Measurements from ENCODE around the gene DDX17. TPM values are rescaled to one million over a fixed set of nuclear protein-coding genes. Genes with fewer than 3 reads are reported as not detected.

Gene DDX17
- total RNA-seq, 8 experiments from 2014 or later, result 209 to 667 (median 286) TPM

DNA sequence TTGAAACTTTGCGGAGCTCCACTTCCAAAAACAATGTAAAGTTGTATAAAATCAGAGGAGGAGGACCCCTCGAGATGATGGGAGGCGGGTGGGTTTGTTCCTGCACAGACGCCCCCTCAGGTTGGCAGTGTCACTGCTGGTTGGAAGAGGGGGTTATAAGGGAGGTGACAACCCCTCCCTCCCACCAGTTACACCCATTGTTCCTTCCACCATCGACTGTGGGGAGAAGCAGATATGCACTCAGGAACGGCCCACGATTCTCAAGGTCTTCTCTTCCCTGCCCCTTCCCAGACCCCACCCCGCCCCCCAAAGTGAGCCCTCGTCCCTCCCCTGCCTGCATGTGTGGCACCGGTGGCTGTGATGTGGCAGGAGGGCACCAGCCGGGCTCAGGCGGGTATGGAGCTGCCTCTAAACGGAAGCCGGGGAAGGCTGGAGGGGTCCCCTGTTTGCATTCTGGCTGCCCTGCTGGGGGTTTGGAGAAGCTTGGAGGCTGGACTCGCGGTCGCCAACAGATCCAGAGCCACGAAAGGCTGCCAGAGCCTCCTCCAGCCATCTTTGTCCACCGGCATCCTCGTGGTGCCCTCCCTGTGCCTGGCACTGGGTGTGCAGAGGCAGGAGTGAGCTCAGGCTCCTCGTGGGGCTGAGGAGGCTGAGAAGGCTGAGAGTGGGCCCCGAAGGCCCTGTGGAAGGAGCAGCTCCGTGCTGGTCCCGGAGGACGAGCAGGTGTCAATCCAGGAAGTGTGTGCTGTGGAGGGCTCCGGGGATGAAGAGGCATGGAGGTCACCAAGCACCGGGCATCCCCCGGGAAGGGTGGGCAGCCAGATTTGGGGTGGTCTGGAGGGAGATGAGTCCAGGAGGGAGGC, 37.4 kb downstream of the DDX17 start:
- peak overlapping the region in 4 of 5 donors; percentile 11 to 37 (median 31) for H3K4me3 ChIP-seq
- in situ Hi-C loops (cut with MboI; ENCODE audit: low pct_unique_long_range_greater_than_20kb in 2 of 9, low sequenced_read_pairs in 9 of 9, unreplicated experiment in 9 of 9), result no loop called here
- no peak overlapping the region for H3K27ac ChIP-seq
- peaks cover 3 to 11% of the 10 kb centered on the region in 2 donors for H3K4me1 ChIP-seq (replicated peaks in 1 of 2)
- peak in 6 of 8 experiments; percentile 13 to 32 (median 18) for ATAC-seq (replicated peaks in 6 of 8)
- 0 to 96% (median 45%) methylated on average over 1 to 5 of the region's 28 CpGs; no CpG with 5 or more reads in 4 of the 10 experiments for WGBS, 10 experiments

DNA sequence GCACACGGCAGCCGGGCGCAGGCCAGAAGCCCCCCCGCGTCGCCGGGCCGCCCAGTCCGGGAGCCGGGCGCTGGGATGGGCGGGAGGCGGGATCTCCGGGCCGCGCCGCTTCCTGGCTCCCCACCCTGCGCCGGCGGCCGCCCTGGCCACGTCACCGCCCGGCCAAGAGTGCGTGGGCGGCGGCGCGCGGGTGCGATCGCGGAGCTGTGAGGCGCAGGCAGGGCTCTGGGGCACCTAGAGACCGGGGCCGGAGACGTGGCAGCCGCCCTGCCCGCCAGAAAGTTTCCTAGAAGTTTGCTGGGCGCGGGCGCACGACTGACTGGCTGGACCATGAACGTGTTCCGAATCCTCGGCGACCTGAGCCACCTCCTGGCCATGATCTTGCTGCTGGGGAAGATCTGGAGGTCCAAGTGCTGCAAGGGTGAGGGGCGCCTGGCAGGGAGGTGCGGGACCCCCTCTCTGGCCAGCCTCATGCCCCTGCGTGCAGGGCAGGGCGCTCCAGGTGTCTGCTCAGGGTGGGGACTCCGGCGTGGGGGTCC, 38.1 kb downstream of the DDX17 start, which contains the start of gene KDELR3:
Gene KDELR3 (plus strand): TSS at position 193 of the 539 bp plus-strand sequence. CDS start 138 bp downstream, at position 331.
- peak within 1 kb of the TSS in 4 of 5 donors; percentile 11 to 37 (median 31) for H3K4me3 ChIP-seq
- no peak within 1 kb of the TSS for H3K27ac ChIP-seq
- ATAC-seq (replicated peaks in 6 of 8), result peak; percentile 65 to 96 (median 75)
- peaks cover 10 to 18% of the 10 kb centered on the region in 2 donors for H3K4me1 ChIP-seq (replicated peaks in 1 of 2)
- WGBS, 10 experiments, result 0 to 45% (median 4%) methylated on average over 2 to 15 of the region's 53 CpGs; no CpG with 5 or more reads in 4 of the 10 experiments
- in situ Hi-C loops (cut with MboI; ENCODE audit: low pct_unique_long_range_greater_than_20kb in 2 of 9, low sequenced_read_pairs in 9 of 9, unreplicated experiment in 9 of 9), result no loop called here

DNA sequence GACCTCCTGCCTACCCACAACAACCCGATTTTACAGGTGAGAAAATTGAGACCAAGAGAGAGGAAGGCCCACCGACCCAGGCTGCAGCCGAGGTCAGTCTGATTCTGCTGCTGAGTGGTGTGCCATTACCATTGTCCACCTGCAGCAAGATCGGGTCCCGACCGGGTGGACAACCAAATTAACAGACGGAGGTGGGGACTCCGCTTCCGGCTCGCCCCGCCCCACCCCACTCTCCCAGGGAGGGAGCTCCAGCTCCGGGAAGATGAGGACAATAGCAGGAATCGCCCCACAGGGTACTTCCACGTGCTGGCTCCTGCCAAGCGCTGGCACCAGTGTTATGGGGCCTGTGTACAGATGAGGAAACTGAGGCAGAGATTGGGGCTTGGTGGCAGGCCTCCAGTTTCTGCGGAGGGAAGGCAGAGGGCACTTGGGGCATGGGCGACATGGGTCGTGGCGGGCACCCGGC, 38.6 kb downstream of the DDX17 start:
- in situ Hi-C loops (cut with MboI; ENCODE audit: low pct_unique_long_range_greater_than_20kb in 2 of 9, low sequenced_read_pairs in 9 of 9, unreplicated experiment in 9 of 9), result no loop called here
- Histone ChIP-seq H3K4me1 (replicated peaks in 1 of 2) (peaks cover 15 to 20% of the 10 kb centered on the region in 2 donors), H3K4me3 (peak overlapping the region in 4 of 5 donors; percentile 11 to 37 (median 31)), H3K27ac (no peak overlapping the region)
- 15 to 52% (median 29%) methylated on average over 5 to 9 of the region's 20 CpGs; no CpG with 5 or more reads in 7 of the 10 experiments for WGBS, 10 experiments
- peak in 7 of 8 experiments; percentile 6 to 45 (median 12) for ATAC-seq (replicated peaks in 6 of 8)

DNA sequence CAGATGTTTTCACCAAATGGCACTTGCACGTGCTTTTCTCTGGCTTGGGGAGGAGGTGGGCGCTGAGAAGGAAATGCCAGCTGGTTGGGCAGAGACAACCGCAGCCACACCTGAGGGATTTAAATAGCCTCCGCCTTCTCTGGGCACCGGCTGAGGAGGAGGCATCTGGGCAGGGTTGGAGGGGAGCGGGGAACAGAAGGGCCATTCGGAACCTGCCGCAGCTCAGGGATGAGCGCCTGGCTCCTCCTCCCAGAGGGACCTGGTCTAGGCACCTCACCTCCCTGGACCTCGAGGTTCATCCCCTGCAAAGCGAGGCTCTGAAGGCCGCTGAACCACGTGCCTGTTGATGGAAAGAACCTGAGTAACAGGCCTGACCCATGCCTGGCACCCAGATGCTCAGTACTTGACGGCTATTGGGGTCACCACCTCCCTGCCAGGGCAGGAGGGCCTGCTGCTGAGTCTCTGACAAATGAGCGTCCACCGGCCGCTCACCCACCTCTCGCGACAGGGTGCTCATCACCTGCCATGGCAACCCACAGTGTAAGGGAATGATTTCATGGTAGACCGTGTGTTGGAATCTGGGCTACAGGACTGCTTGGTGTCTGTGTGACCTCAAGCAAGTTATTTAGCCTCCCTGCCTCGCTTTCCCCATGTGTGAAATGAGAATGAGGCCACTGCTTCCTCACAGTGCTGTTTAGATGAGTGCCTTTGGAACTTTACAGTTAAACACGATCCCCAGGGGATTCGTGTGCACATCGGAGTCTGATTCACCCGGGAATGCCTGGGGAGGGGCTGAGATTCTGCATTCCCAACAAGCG, 40.2 kb downstream of the DDX17 start:
- no peak for ATAC-seq (replicated peaks in 6 of 8)
- in situ Hi-C loops (cut with MboI; ENCODE audit: low pct_unique_long_range_greater_than_20kb in 2 of 9, low sequenced_read_pairs in 9 of 9, unreplicated experiment in 9 of 9), result no loop called here
- 30 to 100% (median 80%) methylated on average over 1 to 9 of the region's 26 CpGs; no CpG with 5 or more reads in 3 of the 10 experiments for WGBS, 10 experiments
- H3K27ac ChIP-seq, result no peak overlapping the region
- H3K4me3 ChIP-seq, result no peak overlapping the region
- peaks cover 21 to 27% of the 10 kb centered on the region in 2 donors for H3K4me1 ChIP-seq (replicated peaks in 1 of 2)

DNA sequence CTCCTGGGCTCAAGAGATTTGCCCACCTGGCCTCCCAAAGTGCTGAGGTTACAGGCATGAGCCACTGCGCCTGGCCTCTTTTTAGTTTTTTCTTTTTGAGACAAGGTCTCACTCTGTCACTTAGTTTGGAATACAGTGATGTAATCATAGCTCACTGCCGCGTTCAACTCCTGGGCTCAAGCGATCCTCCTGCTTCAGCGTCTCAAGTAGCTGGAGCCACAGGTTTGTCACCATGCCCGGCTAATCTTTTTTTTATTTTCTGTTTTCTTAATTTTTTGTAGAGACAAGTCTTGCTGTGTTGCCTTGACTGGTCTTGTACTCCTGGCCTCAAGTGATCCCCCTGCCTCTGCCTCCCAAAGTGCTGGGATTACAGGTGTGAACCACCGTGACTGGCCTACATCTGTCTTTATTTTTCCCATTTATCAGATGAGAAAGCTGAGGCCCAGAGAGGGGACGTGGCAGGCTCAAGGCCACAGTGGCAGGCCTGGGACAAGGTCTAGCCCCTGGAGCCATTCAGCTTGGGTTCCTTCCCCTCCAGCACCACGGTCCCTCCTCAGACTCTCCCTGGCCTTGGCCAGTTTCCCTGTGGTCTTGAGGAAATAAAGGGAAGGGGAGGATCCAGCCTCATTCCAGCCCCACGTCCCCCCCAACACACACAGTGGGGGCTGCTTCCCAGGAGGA, 41.0 kb downstream of the DDX17 start:
- WGBS, 10 experiments, result 82 to 100% (median 91%) methylated on average over 1 to 8 of the region's 10 CpGs; no CpG with 5 or more reads in 2 of the 10 experiments
- in situ Hi-C loops (cut with MboI; ENCODE audit: low pct_unique_long_range_greater_than_20kb in 2 of 9, low sequenced_read_pairs in 9 of 9, unreplicated experiment in 9 of 9), result no loop called here

DNA sequence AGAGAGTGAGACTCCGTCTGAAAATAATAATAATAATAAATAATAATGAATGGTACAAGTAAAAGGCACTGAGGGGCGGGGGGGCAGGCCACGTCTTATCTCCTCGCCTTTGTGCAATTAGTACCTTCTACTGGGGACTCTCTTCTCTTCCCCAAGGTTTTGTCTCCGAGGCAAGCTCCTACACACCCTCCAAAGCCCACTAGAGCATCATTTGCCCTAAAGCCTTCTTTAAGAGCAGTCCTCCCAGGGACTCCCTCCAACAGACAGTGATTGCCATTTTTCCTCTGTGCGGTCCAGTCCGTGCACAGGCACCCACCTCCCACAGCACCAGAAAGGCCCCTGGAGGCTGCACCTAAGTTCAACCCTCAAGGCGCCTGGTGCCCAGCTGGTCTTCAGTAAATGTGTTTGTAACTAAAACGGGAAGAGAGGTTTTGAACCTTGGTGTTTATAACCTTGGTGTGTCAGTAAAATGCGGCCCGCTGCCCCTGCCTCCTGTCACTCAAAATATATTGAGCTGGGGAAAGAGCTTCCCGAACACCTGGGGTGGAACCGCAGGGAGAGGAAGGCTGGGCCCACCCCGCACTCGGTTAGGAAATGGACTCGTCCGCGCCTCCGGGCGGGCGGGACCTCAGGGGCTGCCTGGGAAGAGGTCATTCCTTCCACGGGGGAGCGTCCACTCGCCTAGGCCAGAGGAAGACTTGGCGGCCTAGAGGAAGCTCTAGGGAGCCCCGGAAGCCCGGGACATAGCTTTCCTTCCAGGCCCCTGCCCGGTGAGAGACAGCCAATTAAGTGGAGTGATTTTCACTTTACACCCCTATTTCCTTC, 42.9 kb downstream of the DDX17 start:
- ATAC-seq (replicated peaks in 6 of 8), result peak in 5 of 8 experiments; percentile 57 to 77 (median 74)
- Histone ChIP-seq H3K27ac (no peak overlapping the region), H3K4me1 (replicated peaks in 1 of 2) (peaks cover 21 to 29% of the 10 kb centered on the region in 2 donors), H3K4me3 (peak overlapping the region in 2 of 5 donors; percentile 3 to 16)
- WGBS, 10 experiments, result 0 to 100% (median 70%) methylated on average over 1 to 8 of the region's 28 CpGs; no CpG with 5 or more reads in 1 of the 10 experiments
- in situ Hi-C loops (cut with MboI; ENCODE audit: low pct_unique_long_range_greater_than_20kb in 2 of 9, low sequenced_read_pairs in 9 of 9, unreplicated experiment in 9 of 9), result no loop called here

More for the DNA sequence above, 41.0 kb downstream of the DDX17 start:
- H3K4me1 ChIP-seq (replicated peaks in 1 of 2), result peaks cover 21 to 28% of the 10 kb centered on the region in 2 donors
- ATAC-seq (replicated peaks in 6 of 8), result no peak
- no peak overlapping the region for H3K27ac ChIP-seq
- no peak overlapping the region for H3K4me3 ChIP-seq

DNA sequence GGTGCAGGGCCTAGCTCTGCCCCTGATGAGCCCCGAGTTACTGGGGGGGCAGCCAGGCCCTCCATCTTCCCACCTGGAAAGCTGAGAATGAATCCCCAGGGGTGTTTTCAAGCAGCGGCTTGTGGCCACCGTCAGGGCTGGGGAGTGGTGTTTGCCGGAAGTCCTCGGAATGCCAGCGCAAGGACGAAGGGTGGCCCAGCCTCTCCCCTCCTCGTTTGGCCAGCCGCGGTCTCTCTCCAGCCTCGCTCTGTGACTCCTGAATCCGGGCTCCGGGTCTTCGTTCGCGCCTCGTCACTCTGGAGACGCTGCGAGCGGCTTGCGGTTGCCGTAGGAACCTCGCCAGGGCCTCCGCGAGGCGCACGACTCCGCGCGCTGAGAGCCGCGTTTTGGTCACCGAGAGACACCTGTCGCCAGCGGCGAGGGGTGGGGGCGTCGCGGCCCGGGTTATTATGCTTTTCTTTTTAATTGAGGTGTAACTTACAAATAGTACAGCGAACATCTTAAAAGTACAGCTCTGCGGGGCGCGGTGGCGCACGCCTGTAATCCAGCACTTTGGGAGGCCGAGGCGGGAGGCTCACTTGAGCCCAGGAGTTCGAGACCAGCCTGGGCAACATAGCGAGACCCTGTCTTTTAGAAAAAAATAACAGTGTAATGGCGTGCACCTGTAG, 44.6 kb downstream of the DDX17 start:
- Histone ChIP-seq H3K4me1 (replicated peaks in 1 of 2) (peaks cover 31 to 38% of the 10 kb centered on the region in 2 donors), H3K4me3 (peak overlapping the region in 2 of 5 donors; percentile 17 to 25), H3K27ac (no peak overlapping the region)
- WGBS, 10 experiments, result 0 to 51% (median 49%) methylated on average over 2 to 7 of the region's 51 CpGs; no CpG with 5 or more reads in 5 of the 10 experiments
- peak; percentile 78 to 95 (median 84) for ATAC-seq (replicated peaks in 6 of 8)
- in situ Hi-C loops (cut with MboI; ENCODE audit: low pct_unique_long_range_greater_than_20kb in 2 of 9, low sequenced_read_pairs in 9 of 9, unreplicated experiment in 9 of 9), result no loop called here

DNA sequence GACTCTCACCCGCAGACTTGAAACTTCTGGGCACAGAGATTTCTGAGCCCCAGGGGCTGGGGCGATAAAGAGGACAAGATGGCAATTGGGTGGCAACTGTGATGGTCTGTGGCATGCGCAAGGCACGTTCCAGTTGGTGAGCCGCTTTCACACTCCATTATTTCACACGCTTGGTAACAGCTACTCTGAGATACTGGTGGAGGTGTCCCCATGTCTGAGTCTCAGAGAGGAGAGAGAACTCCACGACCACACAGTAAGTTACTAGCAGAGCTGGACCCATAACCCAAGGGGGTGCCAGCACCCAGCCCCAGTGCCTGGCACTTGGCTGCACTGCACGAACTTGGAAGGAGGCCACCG, 45.1 kb downstream of the DDX17 start:
- Histone ChIP-seq H3K4me3 (peak overlapping the region in 2 of 5 donors; percentile 17 to 25), H3K27ac (no peak overlapping the region), H3K4me1 (replicated peaks in 1 of 2) (peaks cover 34 to 43% of the 10 kb centered on the region in 2 donors)
- in situ Hi-C loops (cut with MboI; ENCODE audit: low pct_unique_long_range_greater_than_20kb in 2 of 9, low sequenced_read_pairs in 9 of 9, unreplicated experiment in 9 of 9), result no loop called here
- peak in 6 of 8 experiments; percentile 21 to 45 (median 34) for ATAC-seq (replicated peaks in 6 of 8)
- 27 to 100% (median 29%) methylated on average over 1 to 5 of the region's 9 CpGs; no CpG with 5 or more reads in 5 of the 10 experiments for WGBS, 10 experiments

DNA sequence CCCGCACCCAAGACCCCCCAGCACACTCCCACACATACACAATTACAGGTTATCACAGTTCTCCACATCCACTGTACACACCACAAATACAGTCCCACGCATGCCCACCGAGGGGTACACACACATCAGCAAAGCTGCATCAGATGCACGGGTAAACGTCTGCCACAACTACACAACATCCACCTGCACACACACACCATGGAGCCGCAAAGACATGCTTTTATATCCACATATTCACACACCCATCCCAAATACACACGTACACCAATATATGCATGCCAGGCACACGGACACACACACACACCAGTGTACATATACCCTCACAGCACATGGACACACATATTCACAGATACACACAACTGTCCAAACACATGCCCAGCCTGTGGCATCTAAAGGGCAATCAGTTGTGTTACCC, 45.7 kb downstream of the DDX17 start:
- H3K4me3 ChIP-seq, result no peak overlapping the region
- in situ Hi-C loops (cut with MboI; ENCODE audit: low pct_unique_long_range_greater_than_20kb in 2 of 9, low sequenced_read_pairs in 9 of 9, unreplicated experiment in 9 of 9), result no loop called here
- H3K27ac ChIP-seq, result no peak overlapping the region
- peaks cover 34 to 44% of the 10 kb centered on the region in 2 donors for H3K4me1 ChIP-seq (replicated peaks in 1 of 2)
- no peak for ATAC-seq (replicated peaks in 6 of 8)
- 26 to 100% (median 70%) methylated on average over 1 to 3 of the region's 8 CpGs; no CpG with 5 or more reads in 7 of the 10 experiments for WGBS, 10 experiments

DNA sequence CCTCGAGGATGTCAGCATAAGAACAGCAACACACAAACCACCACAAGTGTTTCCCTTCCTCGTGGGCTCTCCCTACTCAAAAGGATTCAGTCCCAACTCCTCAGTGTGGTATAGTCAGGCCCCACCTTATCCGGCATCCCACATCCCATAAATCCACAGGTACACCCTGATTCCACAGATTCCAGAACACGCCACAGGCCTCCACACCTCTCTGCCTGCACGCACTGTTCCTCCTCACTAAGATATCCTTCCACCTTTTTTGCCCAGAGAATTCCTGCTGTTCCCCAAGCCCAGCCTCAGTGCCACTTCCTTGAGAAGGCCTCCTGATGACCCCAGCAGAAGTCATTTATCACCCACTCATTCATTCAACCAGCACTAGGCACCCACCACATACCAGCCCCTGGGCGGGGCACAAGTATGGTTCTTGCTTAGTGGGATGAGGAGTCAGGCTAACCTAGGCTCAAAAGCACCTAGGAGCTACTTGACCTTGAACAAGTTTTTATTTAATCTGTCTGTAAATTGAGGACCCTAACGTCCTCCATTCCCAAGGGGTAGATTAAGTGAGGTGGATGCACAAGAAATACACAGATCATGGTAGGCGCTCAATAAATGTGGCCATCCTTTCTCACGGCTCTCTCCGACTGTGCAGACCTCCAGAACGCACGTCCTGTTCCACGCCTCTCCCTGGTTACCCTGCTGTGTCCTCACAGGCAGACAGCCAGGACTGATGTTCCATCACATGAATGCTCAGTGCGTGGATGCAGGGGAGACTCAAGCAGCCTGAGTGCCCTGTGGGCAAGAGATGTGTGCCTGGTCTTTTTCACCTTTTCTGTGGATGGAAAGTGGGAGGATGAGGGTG, 49.0 kb downstream of the DDX17 start:
- ATAC-seq (replicated peaks in 6 of 8), result peak in 1 of 8 experiments; percentile 24
- in situ Hi-C loops (cut with MboI; ENCODE audit: low pct_unique_long_range_greater_than_20kb in 2 of 9, low sequenced_read_pairs in 9 of 9, unreplicated experiment in 9 of 9), result no loop called here
- Histone ChIP-seq H3K4me1 (replicated peaks in 1 of 2) (peaks cover 23 to 48% of the 10 kb centered on the region in 2 donors), H3K4me3 (no peak overlapping the region), H3K27ac (no peak overlapping the region)
- WGBS, 10 experiments, result 57 to 84% (median 67%) methylated on average over 1 to 6 of the region's 14 CpGs; no CpG with 5 or more reads in 1 of the 10 experiments
